Thymus (tissue), 11 donors: ENCODE measurements around the gene ERC2. TPM values are rescaled to one million over a fixed set of nuclear protein-coding genes. Genes with fewer than 3 reads are reported as not detected.

ENCODE experiments used
- DNase-seq, 9 donors: peaks; one replicate each; pipeline ENCODE4 v3.0.0-alpha.2; 2013; ENCODE audit warnings: low spot score in 9 of 9, low read depth in 6 of 9, missing footprints in 1 of 9
- H3K27ac ChIP-seq, 2 donors: one replicate each; pipeline ENCODE4 v1.5.1; 2013; ENCODE audit warnings: control low read depth in 1 of 2, low read depth in 1 of 2, low read length in 1 of 2, mild to moderate bottlenecking in 1 of 2, moderate library complexity in 1 of 2
- H3K27me3 ChIP-seq, 2 donors: one replicate each; pipeline ENCODE4 v1.5.1; 2013; ENCODE audit warnings: low read length in 1 of 2; ENCODE audit not compliant: control insufficient read depth in 2 of 2, insufficient read depth in 1 of 2
- H3K36me3 ChIP-seq, 2 donors: one replicate each; pipeline ENCODE4 v1.5.1; 2013; ENCODE audit warnings: low read length in 1 of 2, mild to moderate bottlenecking in 1 of 2, moderate library complexity in 1 of 2; ENCODE audit not compliant: control insufficient read depth in 2 of 2, insufficient read depth in 2 of 2
- H3K4me1 ChIP-seq, 2 donors: one replicate each; pipeline ENCODE4 v1.5.1; 2013; ENCODE audit warnings: low read length in 2 of 2; ENCODE audit not compliant: control insufficient read depth in 2 of 2, insufficient read depth in 2 of 2
- H3K4me3 ChIP-seq, 2 donors: one replicate each; pipeline ENCODE4 v1.5.1; 2013; ENCODE audit warnings: low read length in 2 of 2, control low read depth in 1 of 2, mild to moderate bottlenecking in 1 of 2
- H3K9me3 ChIP-seq, 2 donors: one replicate each; pipeline ENCODE4 v1.5.1; 2013; ENCODE audit warnings: low read length in 1 of 2, mild to moderate bottlenecking in 1 of 2; ENCODE audit not compliant: control insufficient read depth in 2 of 2, insufficient read depth in 1 of 2
- WGBS: extraction: QIAGEN DNeasy Blood & Tissue Kit; methylation state at CpG from one replicate; pipeline ENCODE4 v1.1.7; 2013; 5-methylcytosine and 5-hydroxymethylcytosine counted together
- polyA plus RNA-seq: library from polyadenylated mRNA; stranded (reverse); fragments of 200-250 nt; gene quantifications from one replicate; pipeline ENCODE4 v1.2.3, GENCODE V29; 2013
- total RNA-seq: library from RNA; stranded (reverse); fragments of 120-200 nt; gene quantifications from one replicate; pipeline ENCODE4 v1.2.4, GENCODE V29; 2013
- donor health status: healthy.

Gene ERC2
- total and polyA plus RNA-seq, 2 donors = 0.28 to 0.50 TPM

DNA sequence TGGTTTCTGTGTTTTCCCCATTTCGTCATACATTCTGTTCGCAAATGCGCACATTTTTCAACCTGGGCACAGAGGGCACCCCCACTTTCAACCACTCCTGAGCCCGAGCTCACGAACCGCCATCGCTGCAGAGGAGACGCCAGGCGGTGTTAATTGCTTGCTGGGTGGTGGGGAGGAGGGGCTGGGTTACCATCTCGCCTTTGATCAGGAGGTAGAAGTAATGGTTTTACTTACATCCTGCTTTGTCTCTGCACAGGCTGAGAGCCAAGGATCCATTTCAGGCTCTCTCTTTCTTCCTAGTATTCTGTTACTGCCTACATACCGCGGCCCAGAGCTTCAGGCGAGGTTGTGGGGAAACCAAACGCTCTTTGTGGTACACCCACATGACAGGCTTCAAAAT lies 803.9 kb downstream of the ERC2 start:
- Histone ChIP-seq H3K4me3 (no peak overlapping the region), H3K4me1 (peaks cover 0 to 14% of the 10 kb centered on the region in 2 donors), H3K36me3 (no peaks in the 10 kb centered on the region), H3K27ac (peak overlapping the region; percentile 25 to 49), H3K9me3 (no peaks in the 10 kb centered on the region), H3K27me3 (no peaks in the 10 kb centered on the region)
- peak in 6 of 9 donors; percentile 7 to 69 (median 35) for DNase-seq
- WGBS = 82% methylated on average over 14 of the region's 14 CpGs

GRCh38 chr3:55662683-55663082 lies 805.6 kb downstream of the ERC2 start:
- Histone ChIP-seq H3K4me3 (no peak overlapping the region), H3K27ac (no peak overlapping the region), H3K27me3 (no peaks in the 10 kb centered on the region), H3K4me1 (peaks cover 0 to 25% of the 10 kb centered on the region in 2 donors), H3K36me3 (no peaks in the 10 kb centered on the region), H3K9me3 (no peaks in the 10 kb centered on the region)
- DNase-seq = no peak
- WGBS = 92% methylated on average over 2 of the region's 2 CpGs

DNA sequence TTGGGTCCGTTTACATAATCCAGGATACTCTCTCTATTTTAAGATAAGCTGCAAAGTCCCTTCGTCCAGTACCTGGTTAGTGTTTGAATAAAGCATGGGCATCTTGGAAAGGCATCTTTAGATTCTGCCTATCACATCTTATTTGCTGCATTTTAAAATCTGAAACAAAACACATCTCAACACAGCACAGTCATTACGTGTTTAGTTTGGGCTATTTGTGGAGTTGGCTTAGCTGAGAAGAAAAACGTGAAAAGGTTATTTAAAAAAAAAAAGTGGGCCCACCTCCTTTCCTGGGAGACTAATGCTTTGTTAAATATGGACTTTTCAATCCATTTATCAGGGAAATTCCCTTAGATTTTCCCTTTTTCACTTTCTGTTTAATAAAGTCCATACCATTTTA lies 806.7 kb downstream of the ERC2 start:
- H3K27ac ChIP-seq = no peak overlapping the region
- no peaks in the 10 kb centered on the region for H3K36me3 ChIP-seq
- peaks cover 0 to 25% of the 10 kb centered on the region in 2 donors for H3K4me1 ChIP-seq
- DNase-seq = no peak
- no peaks in the 10 kb centered on the region for H3K27me3 ChIP-seq
- no peaks in the 10 kb centered on the region for H3K9me3 ChIP-seq
- no peak overlapping the region for H3K4me3 ChIP-seq
- WGBS = 92% methylated on average over 4 of the region's 4 CpGs

DNA sequence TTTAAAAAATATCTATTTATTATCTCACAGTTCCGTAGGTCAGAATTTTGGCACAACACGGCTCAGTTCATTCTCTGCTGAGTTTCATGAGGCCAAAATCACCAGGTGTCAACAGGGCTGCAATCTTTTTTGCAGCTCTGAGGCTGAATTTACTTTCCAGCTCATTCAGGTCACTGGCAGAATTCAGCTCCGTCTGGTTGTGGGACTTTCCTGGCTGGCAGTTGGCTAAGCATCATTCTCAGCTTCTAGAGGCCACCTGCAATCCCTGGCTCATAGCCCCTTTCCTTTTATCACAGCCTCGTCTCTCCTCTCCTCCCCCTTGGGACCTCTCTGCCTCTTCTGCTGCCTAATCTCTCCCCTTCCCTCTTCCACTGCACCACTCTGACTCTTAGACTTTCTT lies 807.1 kb downstream of the ERC2 start:
- Histone ChIP-seq H3K4me1 (peaks cover 0 to 25% of the 10 kb centered on the region in 2 donors), H3K27me3 (no peaks in the 10 kb centered on the region), H3K4me3 (no peak overlapping the region), H3K36me3 (no peaks in the 10 kb centered on the region), H3K9me3 (no peaks in the 10 kb centered on the region), H3K27ac (no peak overlapping the region)
- WGBS = 87% methylated on average over 4 of the region's 4 CpGs
- DNase-seq = peak in 1 of 9 donors; percentile 6

- no peak overlapping the region for H3K27ac ChIP-seq
- no peaks in the 10 kb centered on the region for H3K36me3 ChIP-seq
- 88% methylated on average over 2 of the region's 2 CpGs for whole genome bisulfite sequencing
- no peak overlapping the region for H3K4me3 ChIP-seq
- no peak for DNase-seq
- H3K27me3 ChIP-seq = no peaks in the 10 kb centered on the region
- peaks cover 0 to 25% of the 10 kb centered on the region in 2 donors for H3K4me1 ChIP-seq
- no peaks in the 10 kb centered on the region for H3K9me3 ChIP-seq
Observed at GRCh38 chr3:55660642-55661041, 807.6 kb downstream of the ERC2 start.

GRCh38 chr3:55659701-55660100 lies 808.6 kb downstream of the ERC2 start:
- no peaks in the 10 kb centered on the region for H3K9me3 ChIP-seq
- H3K27ac ChIP-seq = no peak overlapping the region
- H3K4me3 ChIP-seq = no peak overlapping the region
- H3K36me3 ChIP-seq = no peaks in the 10 kb centered on the region
- 98% methylated on average over 5 of the region's 5 CpGs for WGBS
- H3K4me1 ChIP-seq = peaks cover 0 to 24% of the 10 kb centered on the region in 2 donors
- DNase-seq = no peak
- no peaks in the 10 kb centered on the region for H3K27me3 ChIP-seq

DNA sequence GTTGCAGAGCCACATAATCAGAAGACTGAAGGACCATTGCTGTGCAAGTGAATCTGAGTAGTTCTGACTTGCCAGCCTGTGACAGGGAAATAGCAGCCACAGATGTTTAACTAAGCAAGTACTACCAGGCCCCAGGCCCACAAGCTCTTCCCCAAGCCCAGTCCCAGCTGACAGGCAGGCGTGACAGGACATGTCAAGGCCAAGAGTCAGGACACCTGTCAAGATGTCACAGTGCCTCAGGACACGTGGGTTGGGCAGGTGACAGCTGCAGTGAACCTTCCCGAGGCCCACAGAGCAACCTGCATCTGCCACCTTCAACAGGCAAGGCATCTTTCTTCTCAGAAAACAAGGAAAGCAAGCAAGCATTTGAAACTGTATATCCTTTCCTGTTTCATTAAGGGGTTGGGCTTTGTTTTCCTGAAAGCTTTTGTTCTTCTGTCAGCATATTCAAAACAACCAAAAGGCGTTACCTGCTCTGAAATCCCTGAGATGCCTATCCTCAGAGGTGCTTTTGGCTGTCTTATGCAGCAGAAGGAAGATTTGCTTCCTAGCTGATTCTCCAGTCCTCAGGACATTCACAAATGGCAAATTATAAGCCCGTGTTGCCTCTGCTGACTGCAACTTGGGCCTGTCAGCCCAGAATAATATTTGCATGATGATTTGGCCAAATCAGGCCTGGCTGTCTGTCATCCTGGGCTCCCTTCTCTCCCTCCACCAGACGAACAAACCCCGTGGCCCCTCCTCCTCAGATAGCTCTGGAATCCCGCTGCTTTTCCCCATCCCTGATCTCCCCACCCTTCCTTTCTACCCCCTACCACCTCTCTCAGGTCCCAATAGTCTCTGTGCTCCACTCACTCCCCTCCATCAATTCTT lies 809.3 kb downstream of the ERC2 start:
- Histone ChIP-seq H3K27ac (peak overlapping the region; percentile 2 to 40), H3K4me1 (peaks cover 6 to 28% of the 10 kb centered on the region in 2 donors), H3K9me3 (no peaks in the 10 kb centered on the region), H3K27me3 (no peaks in the 10 kb centered on the region), H3K36me3 (no peaks in the 10 kb centered on the region), H3K4me3 (no peak overlapping the region)
- 82% methylated on average over 8 of the region's 8 CpGs for whole genome bisulfite sequencing
- DNase-seq = peak in 3 of 9 donors; percentile 10 to 37 (median 22)

GRCh38 chr3:55658270-55658669 lies 810.0 kb downstream of the ERC2 start:
- WGBS = 98% methylated on average over 1 of the region's 1 CpG
- H3K36me3 ChIP-seq = no peaks in the 10 kb centered on the region
- no peak overlapping the region for H3K4me3 ChIP-seq
- H3K27me3 ChIP-seq = no peaks in the 10 kb centered on the region
- H3K9me3 ChIP-seq = no peaks in the 10 kb centered on the region
- DNase-seq = no peak
- H3K4me1 ChIP-seq = peaks cover 10 to 28% of the 10 kb centered on the region in 2 donors
- H3K27ac ChIP-seq = peak overlapping the region in 1 of 2 donors; percentile 2

DNA sequence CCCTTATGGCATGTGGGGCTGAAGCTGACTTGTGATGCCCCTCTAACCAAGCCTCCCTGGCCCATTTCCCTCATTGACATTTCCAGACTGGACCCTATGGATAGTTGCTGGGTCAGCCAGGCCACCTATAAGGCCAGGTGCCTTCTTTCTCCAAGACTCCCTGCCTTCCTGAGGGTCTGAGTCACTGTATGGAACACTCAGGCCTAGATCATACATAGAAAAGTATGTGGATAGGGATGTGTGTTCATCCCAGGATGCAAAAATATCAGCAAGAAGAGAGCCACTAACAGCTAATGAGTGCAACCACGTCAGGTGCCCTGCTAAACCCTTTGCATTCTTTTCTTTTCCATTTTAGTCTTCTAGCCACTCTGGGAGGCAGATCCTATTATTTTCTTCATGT lies 812.7 kb downstream of the ERC2 start:
- H3K4me3 ChIP-seq = no peak overlapping the region
- no peak overlapping the region for H3K27ac ChIP-seq
- no peak for DNase-seq
- no peaks in the 10 kb centered on the region for H3K36me3 ChIP-seq
- WGBS = 96% methylated on average over 1 of the region's 1 CpG
- H3K9me3 ChIP-seq = no peaks in the 10 kb centered on the region
- H3K4me1 ChIP-seq = peaks cover 10 to 26% of the 10 kb centered on the region in 2 donors
- H3K27me3 ChIP-seq = no peaks in the 10 kb centered on the region
